ENCODE data around the gene TMC6.
"Not testable (repeated sequence)": the region's sequence is repeated elsewhere in the genome, so short reads cannot be mapped to it uniquely, and the experiment has no call there.

TMC6 gene

DNA sequence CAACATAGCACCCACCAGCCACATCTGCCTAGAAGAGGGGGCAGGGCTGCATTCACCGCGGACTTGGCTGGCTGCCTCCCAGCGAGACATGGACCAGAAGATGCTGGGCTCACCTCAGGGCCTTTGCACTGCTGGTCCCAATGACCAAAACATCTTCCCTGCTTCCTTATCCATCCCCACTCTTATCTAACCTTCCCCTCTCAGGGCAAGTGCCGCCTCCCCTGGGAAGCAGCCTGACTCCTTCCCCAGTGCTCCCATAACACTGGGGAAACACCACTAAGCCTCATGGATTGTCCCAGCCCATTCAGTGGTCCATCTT is 5.7 kb downstream of the TMC6 start:
- peak; percentile 22 for DNase-seq

- no peak for DNase-seq
Observed at GRCh38 chr17:78122216-78122930, 6.2 kb downstream of the TMC6 start.

DNA sequence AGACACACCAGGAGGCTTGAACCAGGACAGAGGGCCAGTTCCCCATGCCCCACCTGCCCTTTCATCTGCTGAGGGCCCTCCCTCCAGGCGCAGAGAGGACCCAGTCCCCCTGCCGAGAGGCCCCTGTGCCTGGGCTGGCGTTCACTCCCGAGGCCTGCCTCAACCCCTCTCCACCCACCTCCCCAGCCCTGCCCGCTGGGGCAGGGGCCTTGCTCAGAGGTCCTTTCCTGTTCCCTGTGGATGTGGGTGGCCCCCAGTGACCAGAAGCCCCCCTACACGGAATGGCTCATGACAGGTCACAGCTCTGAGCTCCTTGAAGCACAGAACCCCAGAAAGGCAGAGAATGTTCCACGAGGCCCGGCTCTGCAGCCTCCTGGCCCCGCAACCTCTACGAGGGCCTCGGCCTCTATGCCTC is 6.7 kb downstream of the TMC6 start:
- no peak for DNase-seq

DNA sequence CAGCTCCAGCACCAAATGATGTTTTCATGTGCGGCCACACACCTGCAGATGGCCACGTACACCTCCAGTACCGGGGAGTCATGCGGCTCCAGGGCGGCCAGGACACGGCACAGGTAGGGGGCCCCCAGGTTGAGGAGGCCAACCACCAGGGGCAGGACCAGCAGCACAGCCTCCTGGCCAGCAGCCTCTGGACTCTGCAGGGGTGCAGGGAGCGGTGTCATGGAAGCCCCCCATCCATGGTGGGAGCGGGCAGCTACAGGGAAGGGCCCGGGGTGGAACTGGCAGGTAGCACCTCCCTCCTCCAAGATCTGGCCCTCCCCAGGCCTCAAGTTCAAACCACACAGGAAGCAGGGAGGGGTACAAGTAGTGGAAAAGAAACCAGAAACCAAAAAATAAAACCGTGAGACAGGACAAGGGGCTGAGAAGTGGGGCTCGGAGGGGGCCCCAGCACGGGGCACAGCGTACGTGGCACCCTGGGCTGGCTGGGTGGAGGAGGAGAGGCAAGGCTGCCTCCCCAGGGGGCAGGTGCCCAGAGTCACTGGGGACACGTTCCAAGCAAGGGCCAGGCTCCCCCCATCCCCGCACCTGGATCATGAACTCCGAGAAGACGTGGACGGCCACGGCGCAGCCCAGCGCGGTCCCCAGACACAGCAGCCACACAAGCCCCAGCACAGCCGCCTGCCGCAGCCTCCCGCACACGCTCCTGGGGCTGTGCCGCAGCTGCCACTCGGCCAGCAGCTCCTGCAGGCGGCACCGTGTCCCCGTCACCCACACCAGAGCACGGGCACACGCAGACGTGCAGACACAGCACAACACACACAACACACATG is 7.4 kb downstream of the TMC6 start:
- peak; percentile 65 for DNase-seq

DNA sequence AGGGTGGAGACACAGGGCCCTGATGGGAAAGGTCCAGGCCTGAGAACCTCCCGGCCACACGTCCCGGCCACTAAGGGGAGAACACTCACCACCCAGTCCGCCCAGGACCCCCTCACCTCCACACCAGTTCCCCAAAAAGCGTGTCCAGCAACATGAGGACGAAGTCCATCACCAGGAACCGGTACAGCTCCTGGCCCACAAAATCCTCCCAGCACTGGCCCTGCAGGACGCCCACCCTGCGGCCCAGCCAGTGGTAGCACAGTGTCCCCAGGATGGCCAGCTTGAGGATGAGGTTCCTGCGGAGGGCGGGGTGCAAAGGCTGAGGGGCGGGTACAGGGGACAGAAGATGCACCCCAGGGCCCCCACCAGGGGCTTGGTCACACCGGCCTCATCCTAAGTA is 8.0 kb downstream of the TMC6 start:
- no peak for DNase-seq

GRCh38 chr17:78118801-78119241 is 9.7 kb downstream of the TMC6 start:
- no peak for DNase-seq

GRCh38 chr17:78117027-78117981 is 11.3 kb downstream of the TMC6 start:
- DNase-seq, result peak; percentile 41

GRCh38 chr17:78116411-78116810 is 12.1 kb downstream of the TMC6 start:
- no peak for DNase-seq

GRCh38 chr17:78115803-78116202 is 12.8 kb downstream of the TMC6 start:
- DNase-seq, result not testable (repeated sequence)

DNA sequence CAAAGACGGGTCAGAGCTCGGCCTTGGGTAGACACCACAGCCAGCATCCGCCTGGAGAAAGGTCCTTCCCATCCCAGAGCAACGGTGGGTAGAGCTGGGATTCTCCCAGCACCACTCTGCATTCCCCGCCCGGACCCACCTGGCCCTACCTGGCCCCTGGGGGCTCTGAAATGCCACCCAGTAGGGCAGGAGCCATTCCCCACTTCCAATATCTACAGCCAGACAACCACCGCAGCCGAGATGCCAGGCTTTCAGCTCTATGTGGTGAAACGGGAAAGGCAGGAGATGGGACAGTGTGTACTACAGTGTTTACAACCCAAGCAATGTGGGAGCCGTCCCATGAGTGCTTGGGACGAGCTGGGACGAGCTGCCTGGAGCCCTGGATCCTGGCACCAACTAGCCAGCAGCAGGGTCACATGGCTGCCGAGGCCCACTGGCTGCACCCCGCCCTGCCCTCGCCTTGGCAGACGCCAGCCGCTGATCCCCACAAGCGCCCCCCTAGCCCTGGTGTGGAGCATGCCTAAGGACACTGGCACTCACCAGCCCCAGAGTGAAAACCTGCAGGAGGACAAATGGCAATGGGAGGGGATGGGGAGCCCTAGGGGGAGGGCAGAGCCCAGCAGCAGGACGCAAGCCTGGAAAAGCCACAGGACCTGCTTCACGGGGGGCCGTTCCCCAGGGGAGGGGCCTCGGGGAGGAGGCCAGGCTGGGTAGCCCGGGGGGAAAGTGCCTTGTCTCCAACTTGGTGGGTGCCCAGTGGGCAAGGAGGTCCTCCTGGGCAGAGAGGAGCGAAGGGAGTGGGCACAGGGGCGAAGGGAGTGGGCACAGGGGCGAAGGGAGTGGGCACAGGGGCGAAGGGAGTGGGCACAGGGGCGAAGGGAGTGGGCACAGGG is 13.5 kb downstream of the TMC6 start:
- DNase-seq, result no peak

- DNase-seq, result no peak
Observed at GRCh38 chr17:78113804-78114785, 14.5 kb downstream of the TMC6 start.

DNA sequence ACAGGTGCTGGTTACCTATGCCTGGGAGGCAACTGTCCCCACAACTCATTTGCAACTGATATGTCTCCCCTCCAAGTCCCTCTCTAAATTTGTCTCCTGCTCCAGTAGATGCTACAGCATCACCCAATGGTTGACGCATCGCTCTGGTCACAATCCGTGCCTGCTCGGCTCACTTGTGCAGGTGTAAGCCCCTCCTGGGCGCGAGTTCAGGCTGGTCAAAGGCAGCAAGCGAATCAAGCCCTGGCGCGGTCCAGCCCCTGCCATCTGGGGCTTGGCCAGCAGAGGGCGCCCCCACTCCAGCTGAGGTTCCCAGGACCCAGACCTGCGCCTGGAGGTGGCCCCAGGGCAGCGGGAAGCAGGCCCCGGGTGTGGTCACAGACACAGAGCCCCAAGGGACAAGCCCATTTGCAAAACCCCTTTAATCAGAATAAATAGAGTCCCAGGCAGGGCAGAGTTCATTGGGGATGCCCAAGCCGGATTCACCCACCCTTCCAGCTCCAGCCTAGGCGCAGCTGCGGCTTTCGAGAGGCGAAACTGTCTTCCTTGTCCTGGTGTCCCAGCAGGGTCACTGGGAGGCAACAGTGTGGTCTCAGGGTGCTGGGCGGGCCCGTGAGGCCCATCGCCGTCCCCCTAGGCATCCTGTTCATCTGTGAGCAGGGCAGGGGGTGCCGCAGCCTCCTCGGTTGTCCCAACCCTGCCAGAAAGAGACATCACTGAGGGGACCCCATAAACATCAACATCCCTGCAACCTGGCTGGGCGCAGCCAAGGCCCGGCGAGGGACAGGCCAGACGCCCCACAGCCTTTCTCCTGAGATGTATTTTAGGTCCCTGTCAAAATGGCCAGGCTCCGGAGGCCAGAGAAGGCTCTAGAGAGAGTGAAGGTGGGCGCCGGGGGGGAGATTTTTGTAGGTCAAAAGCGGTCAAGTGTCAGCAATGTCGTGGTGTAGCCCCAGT is 15.8 kb downstream of the TMC6 start:
- DNase-seq, result peak; percentile 81

GRCh38 chr17:78111727-78112517 is 16.6 kb downstream of the TMC6 start:
- DNase-seq, result no peak

- DNase-seq, result no peak
Observed at GRCh38 chr17:78111016-78111726, 17.4 kb downstream of the TMC6 start.

GRCh38 chr17:78110363-78111015 is 18.1 kb downstream of the TMC6 start:
- DNase-seq, result no peak

DNA sequence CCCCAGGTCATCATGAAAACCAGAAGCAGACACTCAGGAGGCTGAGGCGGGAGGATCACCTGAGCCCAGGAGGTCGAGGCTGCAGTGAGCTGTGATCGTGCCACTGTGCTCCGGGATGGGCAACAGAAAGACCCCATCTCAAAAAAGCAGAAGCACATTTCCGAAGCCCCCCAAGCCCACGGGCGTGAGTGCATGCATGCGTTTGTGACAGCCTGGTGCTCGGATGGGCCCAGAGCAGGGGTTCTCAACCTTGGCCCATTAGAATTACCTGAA is 19.1 kb downstream of the TMC6 start:
- no peak for DNase-seq

GRCh38 chr17:78108726-78109488 is 19.6 kb downstream of the TMC6 start:
- DNase-seq, result no peak
